ENCODE measurements around the gene DGKG. TPM values are rescaled to one million over a fixed set of nuclear protein-coding genes. Genes with fewer than 3 reads are reported as not detected.

DGKG gene
- total and polyA plus RNA-seq, 10 of the 15 experiments (the other 5 are each of a cell fraction or from before 2014, with no cell fraction given) = 0.39 to 6.2 (median 4.7) TPM

- peaks cover 1% of the 10 kb centered on the region for H3K4me1 ChIP-seq (ENCODE audit: control insufficient read depth, insufficient read depth, low read length)
- H3K27ac ChIP-seq (ENCODE audit: control insufficient read depth, insufficient read depth) = no peak overlapping the region
- H3K9ac ChIP-seq (ENCODE audit: control insufficient read depth, insufficient read depth, low read length) = no peak overlapping the region
- no peaks in the 10 kb centered on the region for H3K79me2 ChIP-seq (ENCODE audit: control insufficient read depth, insufficient read depth, low read length)
- intact Hi-C loops (cut with micrococcal nuclease; ENCODE audit: unreplicated experiment) = loop anchor here (10.0 kb wide), 1 partner anchor 434 kb away; no protein-coding TSS in a partner anchor
- no peaks in the 10 kb centered on the region for H3K9me3 ChIP-seq (replicated peaks; ENCODE audit: control insufficient read depth, insufficient read depth, low read length)
- ATAC-seq = no peak
- no peak overlapping the region for H2AFZ ChIP-seq (ENCODE audit: control insufficient read depth, low read depth, low read length)
- H3K27me3 ChIP-seq (replicated peaks in 1 of 2; ENCODE audit: control insufficient read depth in 2 of 2, insufficient read depth in 2 of 2, low read length in 1 of 2) = peaks cover 0 to 2% of the 10 kb centered on the region in 2 experiments; a peak in 2 of 4 replicates
- POLR2A ChIA-PET = no interaction called here
- WGBS (ENCODE audit: insufficient coverage, insufficient replicate concordance, low lambda C conversion rate, missing lambda C conversion rate) = 51% methylated on average over 3 of the region's 3 CpGs
- FAIRE-seq = no peak
- CTCF ChIA-PET = no interaction called here
- no peak for DNase-seq (ENCODE audit: low read depth, low spot score)
- no peaks in the 10 kb centered on the region for H3K36me3 ChIP-seq (ENCODE audit: control insufficient read depth in 2 of 2, insufficient read depth in 2 of 2, low read length in 1 of 2)
- BruUV-seq (replicated peaks) = no TSS peak
- H4K20me1 ChIP-seq (ENCODE audit: control insufficient read depth, insufficient read depth) = no peaks in the 10 kb centered on the region; the same call in 1 of the 2 replicates
- RAD21 ChIA-PET (ENCODE audit: unreplicated experiment) = no interaction called here
- SMC1A ChIA-PET (ENCODE audit: uncharacterized antibody, unreplicated experiment) = no interaction called here
- no peak overlapping the region for H3K4me2 ChIP-seq (ENCODE audit: control insufficient read depth, insufficient read depth)
- TF ChIP-seq ZBED1 (IDR thresholded peaks at IDR 0.05; ENCODE audit: borderline replicate concordance) (no peak), SUPT20H (IDR thresholded peaks at IDR 0.05; ENCODE audit: borderline replicate concordance, control insufficient read depth, low read depth, low read length) (no peak), HDGF (IDR thresholded peaks at IDR 0.05) (no peak), ATF7 (IDR thresholded peaks at IDR 0.05; ENCODE audit: low read depth) (no peak), ZBTB4 (CRISPR knock-in tag; IDR thresholded peaks at IDR 0.05) (no peak), SREBF2 (IDR thresholded peaks at IDR 0.05; ENCODE audit: low read length) (no peak), CREM (IDR thresholded peaks at IDR 0.05; ENCODE audit: low read depth) (no peak), CHD2 (IDR thresholded peaks at IDR 0.05; ENCODE audit: borderline replicate concordance, low read depth, low read length) (no peak), E2F8 (IDR thresholded peaks at IDR 0.05; ENCODE audit: low read depth, partially characterized antibody) (no peak), PKNOX1 (IDR thresholded peaks at IDR 0.05) (no peak), ZSCAN29 (IDR thresholded peaks at IDR 0.05) (no peak), MYC (IDR thresholded peaks at IDR 0.05; ENCODE audit: insufficient read depth, insufficient read length, insufficient replicate concordance, low read length, severe bottlenecking) (no peak), ZNF274 (IDR thresholded peaks at IDR 0.05; ENCODE audit: insufficient read depth, insufficient read length) (no peak), NBN (IDR thresholded peaks at IDR 0.05) (no peak), FOXK2 (IDR thresholded peaks at IDR 0.05) (no peak), FOXM1 (IDR thresholded peaks at IDR 0.05; ENCODE audit: low read depth, low read length) (no peak), PAX8 (IDR thresholded peaks at IDR 0.05) (no peak)
- in situ Hi-C loops (cut with MboI) = no loop called here
- no peak overlapping the region for H3K4me3 ChIP-seq
Observed at GRCh38 chr3:186100398-186100797, 261.6 kb downstream of the DGKG start.
